Stimulated activated CD8-positive, alpha-beta memory T cell treated with anti-CD3 and anti-CD28 coated beads, Interleukin-2, amount 100 ng/mL, for 48 hours (primary cell): Measurements from ENCODE around the gene ARGFX.
"Not testable (repeated sequence)": the region's sequence is repeated elsewhere in the genome, so short reads cannot be mapped to it uniquely, and the experiment has no call there.

Experiments used
- DNase-seq, 2 donors: peaks; one replicate each; pipeline ENCODE4 v3.0.0-alpha.2; 2020; ENCODE audit warnings: low read depth in 2 of 2

The ARGFX gene

DNA sequence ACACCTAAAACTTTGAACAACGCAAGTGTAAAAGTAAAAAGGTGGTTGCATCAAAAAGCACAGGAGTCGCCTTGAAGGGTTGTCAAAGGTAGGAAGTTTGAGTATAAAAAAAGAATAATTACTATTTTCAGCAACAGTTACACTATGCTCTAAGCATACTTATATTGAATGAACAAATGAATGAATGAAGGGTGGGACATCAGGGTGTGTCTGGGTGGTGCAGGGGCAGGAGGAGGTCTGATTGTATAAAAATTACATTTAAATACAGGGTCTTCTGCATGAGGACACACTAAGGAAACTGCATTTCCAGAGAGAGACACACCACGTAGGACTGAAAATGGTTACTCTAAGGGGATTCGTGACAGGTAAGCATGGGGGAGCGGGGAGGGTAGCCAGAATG lies at the start of gene ARGFX:
ARGFX (plus strand) TSS at position 301 of the 400 bp plus-strand sequence. CDS start 2,765 bp downstream, outside the sequence.
- DNase-seq: no peak

DNA sequence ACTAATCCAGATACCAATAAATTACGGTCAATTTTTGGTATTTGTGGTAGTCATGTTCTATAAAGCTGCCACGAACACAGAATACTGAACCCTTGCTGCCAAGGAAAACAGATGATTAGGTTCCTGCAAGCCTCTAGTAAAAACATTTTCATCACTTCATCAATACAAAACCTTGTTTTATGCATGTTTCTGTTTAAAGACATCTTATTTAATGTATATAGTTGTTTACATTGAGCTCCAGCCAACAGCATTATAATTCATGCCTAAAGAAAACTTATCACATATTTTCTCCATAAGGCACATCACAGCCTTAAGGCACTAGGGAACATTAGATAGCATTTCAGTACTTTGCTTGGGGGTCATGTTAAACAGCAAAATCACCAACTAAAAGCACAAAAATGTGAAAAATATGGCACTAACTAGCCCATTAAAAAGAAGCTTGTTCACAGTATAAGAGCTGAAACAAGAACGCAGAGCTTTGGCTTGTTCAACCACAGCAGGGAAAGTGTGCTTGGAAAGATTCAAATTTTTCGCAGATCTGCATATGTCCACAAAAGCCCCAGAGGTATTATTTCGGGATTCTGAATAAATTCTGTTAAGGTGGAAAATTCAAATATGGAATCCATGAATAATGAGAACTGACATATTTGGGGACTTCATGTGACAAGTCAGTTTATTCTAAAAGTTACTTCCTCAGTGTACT lies 49.6 kb upstream of the ARGFX start:
- DNase-seq: no peak

DNA sequence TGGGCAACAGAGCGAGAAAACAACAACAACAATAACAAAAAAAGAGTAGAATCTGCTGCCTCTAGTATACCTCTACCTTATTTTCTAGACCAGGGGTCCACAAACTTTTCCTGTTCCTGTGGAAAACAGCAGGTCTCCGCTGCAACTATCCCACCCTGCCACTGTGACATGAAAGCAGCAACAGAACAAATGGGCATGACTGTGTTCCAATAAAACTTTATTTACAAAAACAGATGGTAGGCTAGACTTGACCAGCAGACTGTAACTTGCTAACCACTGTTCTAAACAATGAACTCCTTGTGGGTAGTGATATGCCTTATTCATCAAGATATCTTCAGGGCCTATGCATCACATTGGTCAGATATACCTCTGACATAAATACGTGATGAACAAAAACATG lies 47.2 kb upstream of the ARGFX start:
- DNase-seq: no peak

DNA sequence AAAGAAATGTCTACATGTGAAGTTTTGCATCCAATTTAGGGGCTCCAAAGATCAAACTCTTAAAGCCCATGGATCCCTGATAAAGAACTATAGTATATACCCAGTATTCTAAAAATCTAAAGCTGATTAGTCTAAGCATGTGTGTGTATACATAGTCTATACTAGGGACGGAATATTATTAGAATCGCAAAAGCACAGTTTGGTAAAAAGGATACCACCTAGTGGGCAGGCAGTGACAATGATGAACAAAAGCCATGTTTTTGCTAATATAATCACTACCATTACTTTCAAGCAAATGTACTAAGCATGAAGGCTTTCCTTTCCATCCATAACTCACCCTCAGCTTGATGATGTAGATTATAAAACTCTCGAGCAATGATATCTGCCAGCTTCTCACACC lies 38.4 kb upstream of the ARGFX start:
- DNase-seq: no peak

DNA sequence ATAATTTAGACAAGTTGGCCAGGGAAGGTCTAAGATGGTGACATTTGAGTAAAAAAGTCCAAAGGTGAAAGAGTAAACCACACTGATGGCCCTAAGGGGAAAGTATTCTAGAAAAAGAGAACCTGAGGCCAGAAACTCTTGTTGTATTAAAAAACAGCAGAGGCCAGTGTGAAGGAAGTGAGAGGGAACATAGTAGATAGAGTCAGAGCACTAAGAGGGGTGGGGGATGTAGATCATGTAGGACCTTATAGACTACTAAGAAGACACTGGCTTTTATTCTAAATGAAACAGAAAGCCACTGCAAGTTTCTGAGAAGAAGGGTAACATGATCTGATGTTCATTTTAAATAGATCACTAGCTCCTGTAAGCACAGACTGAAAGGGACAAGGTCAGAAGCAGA lies 36.5 kb upstream of the ARGFX start:
- DNase-seq: no peak

DNA sequence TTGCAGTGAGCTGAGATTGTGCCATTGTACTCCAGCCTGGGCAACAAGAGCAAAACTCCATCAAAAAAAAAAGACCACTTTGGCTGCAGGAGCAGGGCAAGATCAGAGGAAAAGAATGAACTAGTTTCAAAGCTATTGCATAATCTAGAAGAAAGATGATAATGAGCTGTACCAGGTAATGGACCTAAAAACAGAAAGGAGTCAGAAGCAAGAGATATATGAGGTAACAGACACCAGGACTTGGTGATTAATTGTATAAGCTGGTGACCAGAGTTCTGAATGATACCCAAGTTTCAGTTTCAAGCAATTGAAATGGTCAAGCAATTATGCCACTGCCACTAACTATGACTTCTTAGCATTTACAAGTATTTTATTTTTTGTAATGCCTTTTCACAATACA lies 24.8 kb upstream of the ARGFX start:
- DNase-seq: no peak

DNA sequence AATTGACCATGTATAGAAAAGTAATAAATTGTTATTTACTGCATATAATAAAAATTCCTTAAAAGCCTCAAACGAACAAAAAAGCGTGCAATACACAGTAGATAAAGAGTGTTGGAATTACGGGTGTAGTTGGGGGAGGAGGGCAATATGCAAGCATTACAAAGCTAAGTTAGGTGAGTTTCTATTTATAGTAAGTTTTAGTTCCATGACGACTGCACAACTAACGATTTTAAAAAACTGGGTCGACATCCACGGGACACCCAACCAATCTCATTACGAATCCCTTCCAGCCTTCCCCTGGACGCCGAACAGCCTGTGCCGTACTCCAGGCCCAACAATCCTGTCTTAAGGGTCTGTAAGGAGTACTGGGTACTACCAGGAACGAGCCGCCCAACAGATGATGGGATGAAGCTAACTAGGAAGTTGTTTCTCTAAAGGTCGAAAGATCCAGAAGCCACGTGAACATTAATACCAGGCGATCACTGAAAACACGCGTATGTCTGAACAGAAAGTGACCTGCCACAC lies 22.6 kb upstream of the ARGFX start:
- DNase-seq: no peak

DNA sequence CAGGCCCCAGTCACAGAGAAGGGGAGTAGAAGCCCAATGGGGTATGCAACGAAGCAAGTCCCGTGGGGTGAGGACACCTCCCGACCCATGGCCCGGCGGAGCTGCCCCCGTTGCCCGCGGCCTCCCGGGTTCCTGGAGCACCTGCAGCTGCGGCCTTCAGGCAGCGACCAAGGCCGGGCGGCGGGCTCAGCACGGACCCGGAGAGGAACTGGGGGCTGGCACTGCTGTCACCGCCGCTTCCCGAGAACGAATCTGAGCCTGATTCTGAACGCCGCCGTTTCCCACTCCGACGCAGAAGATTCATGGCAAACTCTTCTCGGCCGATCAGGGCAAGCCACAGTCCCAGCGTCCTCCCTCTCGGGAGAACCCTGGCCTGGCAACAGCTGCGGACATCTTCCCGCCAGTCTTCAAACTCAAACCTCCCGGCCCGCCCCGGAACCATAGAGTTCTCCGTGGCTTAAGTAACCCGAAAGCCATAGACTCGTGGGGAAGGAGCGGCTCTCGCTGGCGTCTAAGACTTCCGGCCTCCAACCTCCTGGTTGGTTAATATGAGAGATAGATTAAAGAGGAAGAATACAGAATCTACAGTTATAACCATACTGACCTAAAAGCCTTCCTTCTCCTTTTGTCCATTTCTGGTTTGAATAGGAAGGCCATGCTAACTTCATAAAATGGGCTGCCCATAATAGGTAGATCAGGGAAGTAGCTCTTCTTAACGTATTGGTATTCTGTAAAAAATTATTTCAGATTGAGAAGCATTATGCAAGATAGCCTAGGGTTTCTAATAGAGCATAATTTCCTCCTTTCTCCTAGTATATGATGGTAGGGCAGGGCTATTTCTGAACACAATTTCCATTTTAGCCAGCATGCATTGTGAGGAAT lies 21.9 kb upstream of the ARGFX start, which contains the start of gene POLQ:
POLQ (minus strand) TSS at position 415 of the 882 bp plus-strand sequence; CDS start at position 304, 111 bp downstream.
- peak; percentile 75 to 80 for DNase-seq

DNA sequence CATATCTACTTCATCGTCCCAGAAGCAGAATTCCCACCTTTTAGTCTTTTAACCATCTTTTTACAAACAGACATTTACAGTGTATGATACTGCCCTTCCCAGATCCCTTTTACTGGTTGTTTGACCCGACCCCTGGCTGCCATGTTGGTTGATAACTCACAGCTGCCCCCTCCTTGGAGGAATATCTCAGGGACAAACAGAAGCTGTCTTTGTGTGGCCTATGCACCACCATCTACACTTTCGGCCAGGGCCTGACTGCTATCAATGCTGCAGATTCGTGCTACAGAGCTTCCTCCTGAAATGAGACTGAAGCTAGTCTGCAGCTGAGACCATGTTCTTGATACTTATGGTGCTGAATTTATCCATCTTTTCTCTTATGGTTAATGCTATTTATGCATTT lies 15.4 kb upstream of the ARGFX start:
- no peak for DNase-seq

DNA sequence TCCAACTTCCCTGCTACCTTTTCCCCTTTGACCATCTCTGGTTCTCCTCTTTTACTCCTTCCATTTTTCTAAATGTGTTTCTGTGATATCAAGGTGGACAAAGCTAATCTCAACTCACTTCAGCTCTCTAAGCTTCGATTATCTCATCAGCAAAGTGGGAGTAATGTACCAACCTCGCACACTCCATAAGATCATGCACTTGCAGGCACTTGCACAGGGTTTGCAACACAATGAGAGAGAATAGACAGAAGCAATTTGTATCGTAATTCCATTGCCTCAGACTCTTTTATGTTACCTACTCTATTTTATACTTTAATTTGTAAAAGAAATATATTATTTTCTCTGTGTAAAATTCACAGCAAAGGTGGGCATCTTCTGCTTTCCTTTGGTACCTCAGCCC lies 15.0 kb upstream of the ARGFX start:
- DNase-seq: no peak

DNA sequence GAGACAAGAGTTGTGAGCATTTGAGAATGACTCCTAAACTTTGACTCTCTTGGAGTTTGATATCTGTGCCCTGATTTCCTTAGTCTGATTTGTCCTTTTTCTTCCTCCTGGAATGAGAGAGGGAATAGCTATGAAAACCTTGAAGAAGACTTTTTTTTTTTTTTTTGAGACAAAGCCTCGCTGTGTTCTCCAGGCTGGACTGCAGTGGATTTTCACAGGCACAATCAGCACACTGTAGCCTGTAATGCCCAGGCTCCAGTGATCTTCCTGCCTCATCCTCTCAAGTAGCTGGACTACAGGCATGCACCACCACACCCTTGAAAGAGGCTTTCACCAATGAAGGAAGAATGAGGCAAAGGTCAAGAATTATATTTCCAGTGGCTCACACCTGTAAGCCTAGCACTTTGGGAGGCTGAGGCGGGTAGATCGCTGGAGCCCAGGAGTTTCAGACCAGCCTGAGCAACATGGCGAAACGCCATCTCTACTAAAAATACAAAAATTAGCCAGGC lies 10.3 kb upstream of the ARGFX start:
- DNase-seq: no peak

DNA sequence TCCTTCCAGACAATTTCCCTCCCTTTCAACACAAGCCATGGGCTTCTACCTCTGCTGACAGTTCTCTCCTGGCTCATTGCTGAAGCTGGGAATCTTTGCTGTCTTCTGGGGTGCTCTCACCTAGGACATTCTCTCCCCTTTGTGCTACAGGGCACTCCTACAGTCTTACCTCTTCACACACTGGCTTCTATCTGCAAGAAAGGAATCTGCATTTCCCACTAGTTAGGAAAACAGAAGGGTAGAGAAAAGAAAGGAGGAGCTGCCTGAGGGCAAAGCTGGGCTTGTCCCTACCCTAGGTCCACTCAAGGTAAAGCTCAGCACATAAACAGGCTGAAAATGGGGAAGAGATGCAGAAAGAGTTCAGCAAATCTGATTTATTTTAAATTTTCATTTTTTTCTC lies 5.6 kb upstream of the ARGFX start:
- no peak for DNase-seq

DNA sequence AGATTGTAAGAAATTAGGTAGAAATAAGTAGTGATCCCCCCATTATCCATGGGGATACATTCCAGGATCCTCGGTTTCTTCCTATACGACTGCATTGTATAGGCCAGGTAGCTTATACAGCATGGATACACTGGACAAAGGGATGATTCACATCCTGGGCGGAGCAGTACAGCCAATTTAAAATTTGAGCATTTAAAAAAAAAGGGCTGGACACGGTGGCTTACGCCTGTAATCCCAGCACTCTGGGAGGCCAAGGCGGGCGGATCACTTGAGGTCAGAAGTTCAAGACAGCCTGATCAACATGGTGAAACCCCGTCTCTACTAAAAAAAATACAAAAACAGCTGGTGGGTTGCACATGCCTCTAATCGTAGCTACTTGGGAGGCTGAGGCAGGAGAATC lies 976 bp upstream of the ARGFX start:
- DNase-seq: no peak

DNA sequence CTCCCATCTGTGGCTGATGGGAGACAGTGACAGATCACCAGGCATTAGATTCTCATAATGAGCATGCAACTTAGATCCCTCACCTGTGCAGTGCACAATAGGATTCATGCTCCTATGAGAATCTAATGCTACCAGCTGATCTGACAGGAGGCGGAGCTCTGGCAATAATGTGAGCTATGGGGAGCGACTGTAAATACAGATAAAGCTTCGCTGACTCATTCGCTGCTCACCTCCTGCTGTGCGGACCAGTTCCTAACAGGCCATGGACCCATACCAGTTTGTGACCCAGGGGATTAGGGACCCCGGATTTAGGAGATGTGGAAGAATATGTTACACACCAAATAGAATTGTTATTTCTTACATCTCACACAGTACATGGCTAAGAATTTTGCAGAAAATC lies 6.7 kb downstream of the ARGFX start:
- no peak for DNase-seq

DNA sequence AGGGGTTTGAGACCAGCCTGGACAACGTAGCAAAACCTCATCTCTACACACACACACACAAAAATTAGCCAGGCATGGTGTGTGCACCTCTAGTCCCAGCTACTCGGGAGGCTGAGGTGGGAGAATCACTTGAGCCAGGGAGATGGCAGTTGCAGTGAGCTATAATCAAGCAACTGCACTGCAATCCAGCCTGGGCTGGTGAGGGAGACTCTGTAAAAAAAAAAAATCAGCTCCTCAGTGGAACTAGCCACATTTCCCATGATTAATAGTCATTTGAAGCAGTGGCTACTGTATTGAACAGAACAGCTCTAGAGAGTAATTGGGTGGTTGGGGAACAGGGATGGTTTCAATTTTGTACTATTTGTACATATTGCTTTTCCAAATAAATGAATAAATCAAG lies 13.9 kb downstream of the ARGFX start:
- no peak for DNase-seq

DNA sequence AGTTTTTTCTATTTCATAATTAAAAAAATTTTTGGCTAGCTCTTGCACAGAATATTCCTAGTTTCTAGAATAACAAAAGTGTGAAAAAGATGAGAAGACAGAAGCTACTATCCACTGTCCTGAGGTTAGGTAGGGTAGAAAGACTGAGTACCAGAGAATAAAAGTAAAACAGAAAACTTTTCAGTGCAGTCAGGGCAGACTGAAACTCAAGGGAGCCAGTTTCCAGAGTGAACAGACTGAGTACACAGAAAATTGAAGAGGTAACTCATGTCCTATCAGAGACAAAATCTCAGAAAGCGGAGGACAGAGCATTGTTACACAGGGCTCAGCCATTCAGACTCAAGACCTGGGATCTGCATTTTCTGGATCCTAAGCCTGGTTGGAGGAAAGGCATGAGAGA lies 16.7 kb downstream of the ARGFX start:
- no peak for DNase-seq

DNA sequence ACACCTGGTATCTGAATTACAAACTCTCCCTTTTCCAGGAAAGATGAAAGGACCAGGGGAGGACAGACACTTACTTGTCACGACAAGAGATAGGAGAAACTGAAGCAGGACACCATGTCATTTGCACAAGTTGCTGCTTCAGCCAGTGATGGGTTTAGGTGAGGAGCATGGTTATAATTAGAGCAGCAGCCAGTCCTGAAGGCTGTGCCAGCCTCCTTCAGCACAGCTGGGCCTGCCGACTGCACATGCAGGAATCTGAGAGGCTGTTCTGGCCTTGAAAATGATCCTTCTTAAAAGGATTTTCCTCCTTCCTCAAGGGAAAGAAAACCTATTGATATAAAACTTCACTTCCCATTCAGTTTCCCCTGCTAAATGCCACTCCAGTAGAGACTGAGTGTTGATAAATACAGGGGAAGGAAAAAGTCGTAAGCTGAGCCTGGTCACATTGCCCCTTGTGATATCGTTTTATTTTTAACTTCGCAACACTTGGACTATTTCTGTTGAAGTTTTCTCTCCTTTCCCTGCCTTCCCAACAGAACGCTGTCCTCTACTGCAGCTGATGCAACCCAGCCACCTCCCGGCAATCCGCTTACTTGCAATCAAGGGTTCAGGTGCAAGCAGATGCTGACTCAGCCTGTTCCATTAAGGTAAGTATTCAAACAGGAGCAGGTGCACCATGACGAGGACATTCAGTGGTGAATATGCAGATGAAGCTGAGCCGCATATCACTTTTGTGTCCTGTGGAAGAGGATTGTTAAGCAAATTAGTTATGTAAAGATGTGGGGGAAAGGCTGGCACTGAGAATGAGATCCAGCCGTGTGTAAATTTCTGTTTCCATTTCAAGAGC lies 25.3 kb downstream of the ARGFX start, which contains the start of gene FBXO40:
FBXO40 (plus strand) TSS at position 524 of the 847 bp plus-strand sequence. CDS start 27,197 bp downstream, outside the sequence.
- DNase-seq: no peak

DNA sequence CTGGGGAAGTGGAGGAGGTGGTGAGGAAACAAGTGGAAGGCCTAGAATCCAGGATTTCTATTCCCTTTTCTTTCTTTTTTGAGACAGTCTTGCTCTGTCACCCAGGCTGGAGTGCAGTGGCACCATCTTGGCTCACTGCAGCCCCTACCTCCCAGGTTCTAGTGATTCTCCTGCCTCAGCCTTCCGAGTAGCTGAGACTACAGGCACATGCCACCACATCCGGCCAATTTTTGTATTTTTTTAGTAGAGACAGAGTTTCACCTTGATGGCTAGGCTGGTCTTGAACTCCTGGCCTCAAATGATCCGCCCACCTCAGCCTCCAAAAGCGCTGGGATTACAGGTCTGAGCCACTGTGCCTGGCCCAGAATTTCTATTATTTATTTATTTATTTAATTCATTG lies 26.1 kb downstream of the ARGFX start:
- not testable (repeated sequence) for DNase-seq

DNA sequence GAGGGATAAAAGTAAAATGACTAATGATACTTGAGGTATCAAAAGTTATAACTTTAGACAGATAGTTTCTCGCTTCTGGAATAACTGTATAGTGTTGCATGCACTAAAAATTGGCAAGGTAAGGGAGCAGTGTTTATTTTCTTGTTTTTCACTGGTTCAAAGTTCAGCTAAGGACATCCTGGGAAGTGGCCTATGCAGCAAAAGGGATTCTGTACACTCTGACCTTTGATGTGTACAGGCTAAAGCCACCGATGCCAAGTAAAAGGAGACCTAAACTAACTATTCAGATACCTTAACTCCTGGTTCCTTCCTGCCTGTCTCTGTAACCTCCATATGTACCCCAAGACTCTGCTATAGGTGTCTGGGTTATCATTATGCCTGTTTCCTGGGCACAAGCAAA lies 27.1 kb downstream of the ARGFX start:
- no peak for DNase-seq

DNA sequence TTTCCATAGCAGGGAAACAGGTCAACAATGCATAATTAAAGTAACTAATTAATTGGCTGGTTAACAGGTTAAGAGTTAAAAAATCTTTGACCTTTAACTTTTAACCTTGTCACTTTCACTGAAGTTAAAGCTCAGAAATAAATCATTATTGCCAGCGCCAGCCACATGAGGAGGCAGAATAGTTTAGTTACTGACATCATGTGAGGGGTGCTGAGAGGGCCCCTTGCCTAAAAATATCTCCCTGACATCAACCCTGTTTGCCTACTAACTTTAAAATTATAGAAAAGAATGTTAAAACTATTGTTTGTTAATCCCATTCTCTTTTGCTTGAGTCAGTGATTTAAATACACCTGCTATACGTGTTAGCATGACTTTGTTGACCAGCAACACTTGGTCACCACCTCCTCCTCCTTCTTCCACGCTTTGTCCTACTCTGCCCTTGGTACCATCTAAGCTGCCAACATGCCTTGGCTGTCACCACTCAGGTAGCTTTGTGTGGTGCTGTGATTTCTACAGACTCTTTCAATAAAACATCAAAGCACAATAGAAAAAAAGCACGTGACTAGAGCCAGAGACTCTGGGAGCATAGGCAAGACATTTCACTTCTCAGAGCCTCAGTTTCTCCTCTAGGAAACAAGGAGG lies 28.1 kb downstream of the ARGFX start:
- DNase-seq: no peak

DNA sequence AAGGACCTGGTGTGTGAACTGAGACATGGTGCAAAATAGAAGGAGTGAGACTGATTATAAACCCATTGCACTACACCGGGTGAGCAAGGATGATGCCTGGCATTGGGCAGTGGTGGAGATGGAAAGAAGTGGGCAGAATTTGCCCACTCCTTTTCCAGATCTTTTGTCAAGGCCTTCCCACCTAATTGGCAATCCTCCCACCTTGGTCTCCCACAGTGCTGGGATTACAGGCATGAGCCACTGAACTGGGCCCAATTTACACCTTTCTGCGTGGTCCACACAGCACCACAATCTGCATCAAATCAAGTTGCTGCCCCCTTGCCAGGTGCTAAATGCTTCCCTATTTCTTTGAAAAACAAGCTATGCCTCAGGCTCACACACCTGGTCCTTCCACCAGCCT lies 30.8 kb downstream of the ARGFX start:
- no peak for DNase-seq
